ENCODE data around the gene ARHGAP10.

ARHGAP10 gene

GRCh38 chr4:148041606-148042329 is 309.9 kb downstream of the ARHGAP10 start:
- H3K4me3 ChIP-seq (ENCODE audit: low read depth, low read length) = no peak overlapping the region
- no peak for TF ChIP-seq CTCF (conservative IDR thresholded peaks at IDR 0.05; ENCODE audit: low read depth, low read length)
- DNase-seq (ENCODE audit: low read depth) = no peak

GRCh38 chr4:148044089-148044911 is 312.4 kb downstream of the ARHGAP10 start:
- DNase-seq (ENCODE audit: low read depth) = no peak
- H3K4me3 ChIP-seq (ENCODE audit: low read depth, low read length) = no peak overlapping the region
- no peak for TF ChIP-seq CTCF (conservative IDR thresholded peaks at IDR 0.05; ENCODE audit: low read depth, low read length)

GRCh38 chr4:148044912-148045352 is 313.0 kb downstream of the ARHGAP10 start:
- DNase-seq (ENCODE audit: low read depth) = peak; percentile 64
- TF ChIP-seq CTCF (conservative IDR thresholded peaks at IDR 0.05; ENCODE audit: low read depth, low read length) = peak; percentile 59

GRCh38 chr4:148048598-148048997 is 316.7 kb downstream of the ARHGAP10 start:
- H3K4me3 ChIP-seq (ENCODE audit: low read depth, low read length) = no peak overlapping the region
- no peak for DNase-seq (ENCODE audit: low read depth)
- no peak for TF ChIP-seq CTCF (conservative IDR thresholded peaks at IDR 0.05; ENCODE audit: low read depth, low read length)

More at GRCh38 chr4:148044912-148045352, 313.0 kb downstream of the ARHGAP10 start:
- no peak overlapping the region for H3K4me3 ChIP-seq (ENCODE audit: low read depth, low read length)

- no peak for DNase-seq (ENCODE audit: low read depth)
- H3K4me3 ChIP-seq (ENCODE audit: low read depth, low read length) = no peak overlapping the region
- TF ChIP-seq CTCF (conservative IDR thresholded peaks at IDR 0.05; ENCODE audit: low read depth, low read length) = no peak
These were observed 319.5 kb downstream of the ARHGAP10 start for GRCh38 chr4:148051403-148051802.

GRCh38 chr4:148052448-148052847 is 320.6 kb downstream of the ARHGAP10 start:
- no peak overlapping the region for H3K4me3 ChIP-seq (ENCODE audit: low read depth, low read length)
- TF ChIP-seq CTCF (conservative IDR thresholded peaks at IDR 0.05; ENCODE audit: low read depth, low read length) = peak; percentile 12
- peak; percentile 36 for DNase-seq (ENCODE audit: low read depth)

All from choroid plexus epithelial cell (primary cell).